H7 (cell line): ENCODE data around the gene LZTS3. TPM values are rescaled to one million over a fixed set of nuclear protein-coding genes. Genes with fewer than 3 reads are reported as not detected.
A peak's percentile ranks its signal among the peaks of the same experiment; 100 is the strongest.
"Not testable (repeated sequence)": the region's sequence is repeated elsewhere in the genome, so short reads cannot be mapped to it uniquely, and the experiment has no call there.

Source experiments
- DNase-seq: peaks from one replicate; pipeline ENCODE4 v3.0.0; 2012
- H3K27me3 ChIP-seq: 2 replicates; pipeline ENCODE4 v1.6.0; 2011; ENCODE audit warnings: mild to moderate bottlenecking, low read length; ENCODE audit not compliant: control insufficient read depth, insufficient read depth
- H3K36me3 ChIP-seq: replicated peaks from 2 replicates; pipeline ENCODE4 v1.5.1; 2011; ENCODE audit warnings: low read length; ENCODE audit not compliant: control insufficient read depth, insufficient read depth
- H3K4me3 ChIP-seq: 2 replicates; pipeline ENCODE4 v1.5.1; 2011; ENCODE audit warnings: low read depth, mild to moderate bottlenecking, control low read depth, low read length, moderate library complexity; ENCODE audit not compliant: insufficient read depth
- total RNA-seq: library from RNA; depleted of rRNA; stranded (reverse); fragments of >200 nt; shearing (Covaris generic); gene quantifications from 2 replicates; pipeline ENCODE4 v1.2.3, GENCODE V29; 2014; rRNA removed

The LZTS3 gene
- total RNA-seq, 1 experiment from 2014 or later = 10.2 TPM

- no peak for DNase-seq
- Histone ChIP-seq H3K27me3 (no peaks in the 10 kb centered on the region), H3K4me3 (no peak overlapping the region), H3K36me3 (peaks cover 11% of the 10 kb centered on the region)
Observed at GRCh38 chr20:3121955-3122610, 51.3 kb downstream of the LZTS3 start.

- no peaks in the 10 kb centered on the region for H3K27me3 ChIP-seq
- no peak overlapping the region for H3K4me3 ChIP-seq
- H3K36me3 ChIP-seq = peaks cover 11% of the 10 kb centered on the region
- DNase-seq = no peak
Observed at GRCh38 chr20:3121271-3121911, 52.0 kb downstream of the LZTS3 start.

DNA sequence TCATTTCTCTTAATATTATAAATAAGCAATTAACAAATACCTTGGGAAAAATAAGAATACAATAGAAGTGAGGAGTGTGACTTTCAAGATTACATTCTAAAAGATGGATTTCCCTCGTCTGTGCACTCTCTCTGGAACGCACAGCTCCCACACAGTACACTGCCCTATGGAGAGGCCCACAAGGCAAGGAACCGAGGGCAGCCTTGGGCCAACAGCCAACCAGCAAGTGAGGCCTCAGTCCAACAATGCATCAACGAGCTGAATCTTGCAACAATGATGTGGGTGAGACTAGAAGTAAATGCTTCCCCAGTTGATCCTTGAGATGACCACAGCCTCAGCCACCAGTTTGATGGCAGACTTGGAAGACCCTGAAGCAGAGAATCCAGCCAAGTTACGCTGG is 54.3 kb downstream of the LZTS3 start:
- Histone ChIP-seq H3K4me3 (no peak overlapping the region), H3K27me3 (no peaks in the 10 kb centered on the region), H3K36me3 (peaks cover 11% of the 10 kb centered on the region)
- no peak for DNase-seq

GRCh38 chr20:3117839-3118379 is 55.4 kb downstream of the LZTS3 start:
- peak; percentile 64 for DNase-seq
- not testable (repeated sequence) for H3K27me3 ChIP-seq

GRCh38 chr20:3116341-3116740 is 57.0 kb downstream of the LZTS3 start:
- Histone ChIP-seq H3K27me3 (no peaks in the 10 kb centered on the region), H3K4me3 (no peak overlapping the region), H3K36me3 (no peaks in the 10 kb centered on the region)
- DNase-seq = no peak

More at GRCh38 chr20:3117839-3118379, 55.4 kb downstream of the LZTS3 start:
- H3K36me3 ChIP-seq, H3K4me3 ChIP-seq: not testable (repeated sequence)

DNA sequence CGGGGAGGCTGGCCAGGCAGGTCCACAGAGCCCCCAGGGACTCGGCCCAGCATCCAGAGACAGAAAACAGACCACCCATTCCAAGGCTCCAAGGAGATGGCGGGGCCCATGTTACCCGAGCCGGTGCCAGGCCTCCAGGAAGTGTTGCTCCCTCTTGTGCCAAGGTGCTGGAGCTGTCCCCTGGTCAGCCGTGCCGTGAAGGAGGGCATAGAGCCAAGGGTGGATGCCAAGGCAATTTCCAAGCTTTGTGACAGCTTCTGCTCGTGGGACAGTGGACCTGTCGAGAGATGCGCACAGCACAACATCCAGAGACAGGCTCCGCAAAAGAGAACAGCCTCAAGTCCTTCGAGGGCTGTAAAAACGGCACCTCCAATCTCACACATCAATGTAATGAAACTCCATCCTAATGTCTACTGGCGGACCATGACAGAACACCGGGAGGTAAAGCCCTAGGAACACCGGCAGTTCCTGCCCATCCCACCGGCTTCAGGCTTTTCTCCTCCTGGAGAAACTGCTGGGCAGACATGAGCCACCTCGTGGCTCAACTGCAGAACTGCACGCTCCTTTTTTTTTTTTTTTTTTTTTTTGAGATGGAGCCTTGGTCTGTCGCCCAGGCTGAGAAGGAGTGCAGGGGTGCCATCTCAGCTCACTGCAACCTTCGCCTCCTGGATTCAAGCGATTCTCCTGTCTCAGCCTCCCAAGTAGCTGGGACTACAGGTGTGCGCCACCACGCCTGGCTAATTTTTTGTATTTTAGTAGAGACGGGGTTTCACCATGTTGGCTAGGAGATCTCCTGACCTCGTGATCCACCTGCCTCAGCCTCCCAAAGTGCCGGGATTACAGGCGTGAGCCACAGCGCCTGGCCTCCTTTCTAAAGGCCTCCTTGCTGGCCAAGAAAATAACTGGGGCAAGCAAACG is 57.9 kb downstream of the LZTS3 start:
- DNase-seq = peak; percentile 93
- H3K27me3 ChIP-seq = no peaks in the 10 kb centered on the region

More for the DNA sequence above, 57.9 kb downstream of the LZTS3 start:
- Histone ChIP-seq H3K4me3 (no peak overlapping the region), H3K36me3 (no peaks in the 10 kb centered on the region)

Other genes with a start within 250 kb of the LZTS3 start
- gene GNRH2, start 129.9 kb downstream of the LZTS3 start, total RNA-seq = not detected in 2 replicates
- gene MRPS26, start 127.5 kb downstream of the LZTS3 start, total RNA-seq = 133 and 141 TPM in 2 replicates
- gene OXT, start 101.9 kb downstream of the LZTS3 start, total RNA-seq = 1.5 TPM in 1 of 2 replicates, not detected in the other
- not detected in 2 replicates for gene AVP, start 88.8 kb downstream of the LZTS3 start, total RNA-seq
- 20.4 and 22.0 TPM in 2 replicates for gene FASTKD5, start 13.7 kb downstream of the LZTS3 start, total RNA-seq
- gene UBOX5, start 13.7 kb downstream of the LZTS3 start, total RNA-seq = 6.4 and 6.9 TPM in 2 replicates
- gene DDRGK1, start 31.1 kb upstream of the LZTS3 start, total RNA-seq = 38.5 and 46.5 TPM in 2 replicates
- gene ITPA, start 35.9 kb upstream of the LZTS3 start, total RNA-seq = 140 and 147 TPM in 2 replicates
- gene SLC4A11, start 65.6 kb upstream of the LZTS3 start, total RNA-seq = 3.1 and 4.9 TPM in 2 replicates
- gene DNAAF9, start 234.1 kb upstream of the LZTS3 start, total RNA-seq = 3.3 and 5.3 TPM in 2 replicates